Hepatocyte (in vitro differentiated cells): Measurements from ENCODE around the gene CCDC187.

ENCODE experiments used
- CTCF ChIP-seq: fragments of 200-600 bp; sonication (generic); IDR thresholded peaks from 2 replicates; pipeline ENCODE4 v1.5.1; 2016; ENCODE audit warnings: antibody characterized with exemption, mild to moderate bottlenecking; ENCODE audit not compliant: poor library complexity
- EZH2 ChIP-seq: fragments of 200-600 bp; sonication (generic); IDR thresholded peaks from 2 replicates; pipeline ENCODE4 v1.6.1; 2016; ENCODE audit warnings: antibody characterized with exemption, mild to moderate bottlenecking, borderline replicate concordance

GRCh38 chr9:136250676-136251075 lies 53.2 kb downstream of the CCDC187 start:
- TF ChIP-seq CTCF (no peak), EZH2 (no peak)
